GM19372 (cell line): ENCODE results near the gene LRTM2.

Experiments
- ATAC-seq: cut with Tn5 transposase; IDR thresholded peaks from one replicate; pipeline ENCODE4 v1.9.1; 2021; ENCODE audit warnings: mild to moderate bottlenecking, low read depth, moderate library complexity; ENCODE audit not compliant: unreplicated experiment

The LRTM2 gene

GRCh38 chr12:1827826-1828805 is 7.8 kb downstream of the LRTM2 start:
- ATAC-seq = no peak

DNA sequence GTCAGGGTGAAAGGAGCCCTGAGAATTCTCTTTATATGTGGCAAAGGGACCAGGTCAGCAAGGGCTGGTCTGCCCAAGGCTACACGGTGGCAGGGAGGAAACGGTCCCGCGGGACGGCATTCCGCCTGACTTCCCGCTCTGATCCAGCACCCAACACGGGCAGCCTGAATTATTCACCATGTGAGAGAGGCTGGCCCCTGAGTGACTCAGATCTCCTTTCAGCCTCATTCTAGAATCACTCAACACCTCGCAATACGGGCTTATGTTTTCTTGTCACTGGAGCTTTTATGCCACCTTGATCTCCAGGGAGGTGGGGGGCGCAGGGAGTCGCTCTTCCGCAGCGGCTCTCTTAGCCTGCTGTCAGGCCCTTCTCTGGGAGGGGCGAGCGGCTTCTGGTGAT is 8.5 kb downstream of the LRTM2 start:
- no peak for ATAC-seq

DNA sequence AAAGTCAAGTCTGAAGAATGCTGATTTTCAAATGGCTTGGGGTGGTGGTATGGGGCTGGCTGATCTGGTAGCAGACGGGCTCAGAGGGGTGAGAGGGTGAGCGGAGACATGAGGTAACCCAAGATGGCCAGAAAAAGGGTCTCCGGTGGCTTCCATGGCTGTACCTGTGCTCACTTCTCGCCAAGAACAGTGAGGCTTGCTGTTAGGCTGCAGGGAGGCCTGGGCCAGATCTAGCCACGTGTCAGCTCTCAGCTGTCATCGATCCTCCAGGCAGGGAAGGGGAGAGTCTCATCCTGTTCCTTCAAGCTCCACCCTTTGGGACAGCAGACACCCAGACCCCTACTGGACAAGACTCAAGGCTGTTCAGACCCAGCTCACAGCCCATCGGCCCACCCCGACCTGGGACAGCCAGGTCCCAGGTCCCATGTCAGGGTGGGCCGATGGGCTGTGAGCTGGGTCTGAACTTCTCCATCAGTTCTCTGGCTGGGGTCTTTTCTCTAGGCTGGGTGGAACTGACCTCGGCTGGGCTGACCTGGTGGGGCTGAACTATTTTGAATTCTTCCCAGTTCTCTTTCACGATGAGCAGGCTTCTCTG is 9.0 kb downstream of the LRTM2 start:
- no peak for ATAC-seq

DNA sequence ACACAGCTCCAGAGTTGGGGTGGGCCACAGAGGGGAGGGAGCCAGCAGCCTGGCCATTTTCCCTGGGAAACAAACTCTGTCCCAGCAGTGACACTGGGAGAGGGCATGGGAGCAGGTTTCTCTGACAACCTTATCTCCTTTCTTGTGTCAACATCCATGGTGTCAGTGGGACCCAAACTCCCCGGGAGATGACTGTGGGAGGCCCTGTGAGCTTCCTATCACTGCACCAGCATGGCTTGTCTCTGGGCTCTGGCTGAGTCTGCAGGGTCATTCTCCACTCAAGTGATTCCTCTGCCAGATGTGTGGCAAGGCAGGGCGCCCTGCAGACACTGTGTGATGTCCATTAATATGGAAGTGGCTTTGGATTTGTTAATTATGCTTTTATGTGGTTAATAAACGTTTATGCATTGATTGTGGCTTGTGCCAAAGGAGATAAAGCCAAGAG is 10.1 kb downstream of the LRTM2 start:
- no peak for ATAC-seq

DNA sequence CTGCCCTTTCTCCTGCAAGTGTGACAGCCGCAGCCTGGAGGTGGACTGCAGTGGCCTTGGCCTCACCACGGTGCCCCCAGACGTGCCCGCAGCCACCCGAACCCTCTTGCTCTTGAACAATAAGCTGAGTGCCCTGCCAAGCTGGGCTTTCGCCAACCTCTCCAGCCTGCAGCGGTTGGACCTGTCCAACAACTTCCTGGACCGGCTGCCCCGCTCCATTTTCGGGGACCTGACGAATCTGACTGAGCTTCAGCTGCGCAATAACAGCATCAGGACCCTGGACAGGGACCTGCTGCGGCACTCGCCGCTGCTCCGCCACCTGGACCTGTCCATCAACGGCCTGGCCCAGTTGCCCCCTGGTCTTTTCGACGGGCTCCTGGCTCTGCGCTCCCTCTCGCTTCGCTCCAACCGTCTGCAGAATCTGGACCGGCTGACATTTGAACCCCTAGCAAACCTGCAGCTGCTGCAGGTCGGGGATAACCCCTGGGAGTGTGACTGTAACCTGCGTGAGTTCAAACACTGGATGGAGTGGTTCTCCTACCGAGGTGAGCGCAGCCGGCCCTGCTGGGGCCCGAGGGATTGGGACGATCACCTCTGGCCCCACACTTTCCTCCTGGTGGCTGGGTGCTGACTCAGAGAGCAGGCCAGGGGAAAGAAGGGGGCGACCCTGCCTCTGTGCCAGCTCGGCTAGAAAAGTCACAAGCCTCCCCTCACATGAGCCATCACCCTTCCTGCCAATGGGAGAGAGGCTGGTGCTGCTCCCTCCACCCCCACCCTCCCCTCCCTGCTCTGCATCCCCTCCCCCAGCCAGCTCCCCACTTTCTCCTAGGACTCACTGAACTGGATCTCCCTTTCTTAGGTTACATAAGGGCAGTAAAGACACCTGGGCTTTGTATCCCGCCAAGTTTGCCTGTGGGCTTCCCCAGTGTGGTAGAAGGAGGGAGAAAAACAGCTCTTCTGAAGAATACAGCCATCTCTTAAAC is 10.9 kb downstream of the LRTM2 start:
- no peak for ATAC-seq

GRCh38 chr12:1832801-1833595 is 12.6 kb downstream of the LRTM2 start:
- no peak for ATAC-seq

DNA sequence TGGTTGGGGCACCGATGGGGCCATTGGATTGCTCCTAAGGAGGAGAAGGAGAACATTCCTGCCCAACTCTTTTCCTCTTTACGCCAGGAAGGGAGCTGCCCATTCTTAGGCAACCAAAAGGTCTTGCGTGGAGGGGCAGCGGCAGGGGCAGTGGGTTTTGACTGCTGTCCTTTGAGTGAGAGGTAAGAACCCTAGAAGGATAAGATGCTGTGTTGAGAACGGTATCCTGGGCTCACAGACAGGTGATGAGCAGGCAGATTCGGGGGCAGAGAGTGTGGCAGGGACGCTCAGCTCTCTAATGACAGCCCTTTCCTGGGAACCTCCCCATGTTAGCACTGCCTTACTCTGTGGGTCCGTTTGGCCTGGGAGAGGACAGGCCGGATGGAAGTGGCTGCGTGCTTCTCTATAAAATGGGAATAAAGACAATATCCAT is 13.2 kb downstream of the LRTM2 start:
- no peak for ATAC-seq

DNA sequence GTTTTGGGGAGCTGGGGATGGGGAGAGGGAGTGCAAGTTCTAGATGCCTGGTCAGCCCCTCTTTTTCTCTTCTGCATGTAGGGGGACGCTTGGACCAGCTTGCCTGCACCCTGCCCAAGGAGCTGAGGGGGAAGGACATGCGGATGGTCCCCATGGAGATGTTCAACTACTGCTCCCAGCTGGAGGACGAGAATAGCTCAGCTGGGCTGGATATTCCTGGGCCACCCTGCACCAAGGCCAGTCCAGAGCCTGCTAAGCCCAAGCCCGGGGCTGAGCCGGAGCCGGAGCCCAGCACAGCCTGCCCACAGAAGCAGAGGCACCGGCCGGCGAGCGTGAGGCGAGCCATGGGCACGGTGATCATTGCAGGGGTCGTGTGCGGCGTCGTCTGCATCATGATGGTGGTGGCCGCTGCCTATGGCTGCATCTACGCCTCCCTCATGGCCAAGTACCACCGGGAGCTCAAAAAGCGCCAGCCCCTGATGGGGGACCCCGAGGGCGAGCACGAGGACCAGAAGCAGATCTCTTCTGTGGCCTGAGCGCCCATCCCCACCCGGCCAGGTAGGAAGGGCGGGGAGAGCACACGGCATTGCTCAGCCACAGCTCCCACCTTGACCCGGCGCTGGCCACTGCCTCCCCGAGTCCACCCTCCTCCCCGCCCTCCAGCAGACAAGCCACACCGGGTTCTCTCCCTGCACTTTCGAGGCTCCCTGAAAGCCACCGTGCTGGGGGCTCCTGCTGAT is 14.0 kb downstream of the LRTM2 start:
- no peak for ATAC-seq

GRCh38 chr12:1835211-1836131 is 15.1 kb downstream of the LRTM2 start:
- no peak for ATAC-seq

GRCh38 chr12:1836241-1836803 is 16.0 kb downstream of the LRTM2 start:
- ATAC-seq = no peak

DNA sequence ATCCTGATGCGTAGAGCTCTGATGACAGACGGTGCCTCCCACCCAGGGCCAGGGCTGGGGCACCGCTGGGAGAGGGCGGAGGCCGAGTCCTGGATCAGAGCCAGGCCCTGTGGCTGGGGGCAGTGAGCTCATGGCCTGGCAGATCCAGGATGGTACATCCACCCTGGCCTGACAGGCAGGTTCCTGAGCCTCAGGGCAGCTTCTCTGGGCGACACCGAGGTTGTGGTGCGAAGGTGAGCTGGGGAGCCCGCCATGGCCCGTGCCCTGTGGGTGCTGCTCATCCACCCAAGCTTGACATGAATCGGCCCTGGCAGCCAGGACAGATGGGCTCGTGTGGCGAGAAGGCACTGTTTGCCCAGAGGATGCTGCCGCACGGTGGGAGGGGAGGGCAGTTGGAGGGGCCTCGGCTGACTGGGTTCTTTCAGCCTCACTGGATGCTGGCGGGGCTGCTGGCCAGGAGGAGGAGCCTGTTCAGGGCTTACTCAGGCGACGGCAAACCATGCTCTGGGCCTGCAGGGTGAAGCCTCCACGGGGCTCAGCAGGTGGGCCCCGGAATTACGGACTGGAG is 16.6 kb downstream of the LRTM2 start:
- ATAC-seq = no peak

DNA sequence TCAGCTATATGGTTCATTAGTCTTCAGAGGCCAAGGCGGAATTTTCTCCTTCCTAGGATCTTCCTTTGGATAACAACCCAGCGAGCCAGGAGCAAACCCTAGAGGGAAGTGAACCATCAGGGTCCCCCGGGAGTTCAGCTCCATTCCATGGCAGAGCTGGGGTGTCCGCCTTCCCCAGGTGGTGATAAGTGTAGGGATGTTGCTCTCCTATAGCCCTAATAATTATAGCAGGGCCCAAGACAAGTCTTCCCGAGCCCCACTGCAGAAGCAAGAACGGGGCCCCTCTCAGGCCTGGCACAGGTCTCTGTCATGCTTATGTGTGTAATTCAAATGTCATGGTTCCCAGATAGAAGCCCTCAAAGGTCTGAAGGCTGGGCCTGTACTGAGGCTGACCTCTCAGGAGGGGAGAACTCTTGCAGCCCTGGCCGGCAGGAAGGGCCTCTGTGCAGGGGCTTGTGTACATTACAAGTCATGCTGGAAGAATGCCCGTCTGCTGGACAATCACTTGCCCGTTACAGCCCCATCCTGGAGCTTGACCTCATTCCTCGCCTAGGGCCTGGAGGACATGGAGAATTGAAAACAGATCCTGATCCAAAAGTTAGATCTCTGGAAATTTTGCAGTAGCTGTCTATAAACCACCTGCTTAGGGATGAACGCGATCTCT is 17.3 kb downstream of the LRTM2 start:
- ATAC-seq = no peak

DNA sequence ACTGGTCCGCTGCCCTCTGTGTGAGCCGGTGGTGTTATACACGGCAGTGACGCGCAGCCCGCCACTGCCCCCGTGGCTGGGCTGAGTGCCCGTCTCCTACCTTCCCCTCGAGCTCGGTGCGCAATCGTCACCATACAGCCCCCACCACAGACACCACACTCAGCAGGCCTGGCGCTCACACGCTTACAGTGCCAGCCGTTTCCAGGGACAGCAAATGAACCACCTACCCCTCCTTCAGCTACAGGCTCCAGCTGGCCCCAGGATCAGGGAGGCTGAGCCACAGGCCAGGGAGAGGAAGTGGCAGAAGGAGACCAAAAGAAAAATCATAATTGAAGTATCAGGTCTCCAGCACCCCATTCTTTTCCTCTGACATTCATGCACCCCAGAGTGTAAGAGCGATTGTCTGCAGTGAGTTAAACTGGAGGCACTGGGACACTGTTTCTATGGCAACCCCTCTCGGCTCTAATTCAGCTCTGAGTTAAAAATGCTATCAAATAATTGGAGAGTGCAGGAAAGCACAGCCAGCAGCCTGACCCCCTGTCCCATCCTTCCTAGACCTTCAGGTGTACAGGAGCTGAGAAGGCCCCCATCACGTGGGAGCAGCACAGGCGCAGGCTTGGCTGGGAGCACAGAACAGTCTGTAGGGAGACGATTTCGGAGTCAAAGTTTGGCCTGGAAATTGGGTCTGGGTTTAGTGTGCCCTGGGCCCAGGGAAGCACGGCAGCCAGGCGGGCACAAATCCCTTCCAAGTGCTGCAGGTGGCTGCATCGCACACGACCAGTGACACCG is 18.0 kb downstream of the LRTM2 start:
- ATAC-seq = no peak

GRCh38 chr12:1838994-1839365 is 18.6 kb downstream of the LRTM2 start:
- ATAC-seq = no peak

DNA sequence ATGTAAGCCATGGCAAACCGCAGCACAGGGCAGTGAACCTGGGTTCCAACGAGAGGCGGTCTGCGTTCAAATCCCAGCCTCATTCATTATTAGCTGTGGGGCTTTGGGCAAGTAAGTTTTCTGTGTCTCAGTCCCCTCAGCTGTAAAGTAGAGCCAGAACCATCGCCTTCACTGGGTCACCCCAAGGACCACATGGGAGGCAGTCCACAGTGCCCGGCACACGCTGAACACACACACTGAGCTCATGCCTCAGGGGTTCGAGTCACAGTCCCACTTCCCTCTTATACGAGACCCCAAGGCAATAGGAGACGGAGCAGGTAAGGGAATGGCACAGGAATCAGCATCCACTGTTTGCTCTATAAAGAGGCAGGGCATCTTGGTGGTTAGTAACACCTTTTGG is 19.1 kb downstream of the LRTM2 start:
- no peak for ATAC-seq
